SU-DHL-6 (cell line): Measurements from ENCODE around the gene ZC3H12C.

ENCODE experiments used
- EZH2phosphoT487 ChIP-seq: fragments of 200-600 bp; sonication (generic), shearing (Covaris generic); conservative IDR thresholded peaks from 2 replicates; pipeline ENCODE4 v1.6.1; 2018; ENCODE audit warnings: mild to moderate bottlenecking, antibody characterized with exemption, low read length, moderate library complexity, mixed read lengths
- TF ChIP-seq, protein P1 (sequence below): fragments of 200-600 bp; sonication (generic); IDR thresholded peaks from one replicate; pipeline ENCODE4 v1.5.1; 2017; ENCODE audit warnings: antibody characterized with exemption, mild to moderate bottlenecking, low read length, moderate library complexity; ENCODE audit not compliant: insufficient read depth, poor library complexity, severe bottlenecking

DNA sequence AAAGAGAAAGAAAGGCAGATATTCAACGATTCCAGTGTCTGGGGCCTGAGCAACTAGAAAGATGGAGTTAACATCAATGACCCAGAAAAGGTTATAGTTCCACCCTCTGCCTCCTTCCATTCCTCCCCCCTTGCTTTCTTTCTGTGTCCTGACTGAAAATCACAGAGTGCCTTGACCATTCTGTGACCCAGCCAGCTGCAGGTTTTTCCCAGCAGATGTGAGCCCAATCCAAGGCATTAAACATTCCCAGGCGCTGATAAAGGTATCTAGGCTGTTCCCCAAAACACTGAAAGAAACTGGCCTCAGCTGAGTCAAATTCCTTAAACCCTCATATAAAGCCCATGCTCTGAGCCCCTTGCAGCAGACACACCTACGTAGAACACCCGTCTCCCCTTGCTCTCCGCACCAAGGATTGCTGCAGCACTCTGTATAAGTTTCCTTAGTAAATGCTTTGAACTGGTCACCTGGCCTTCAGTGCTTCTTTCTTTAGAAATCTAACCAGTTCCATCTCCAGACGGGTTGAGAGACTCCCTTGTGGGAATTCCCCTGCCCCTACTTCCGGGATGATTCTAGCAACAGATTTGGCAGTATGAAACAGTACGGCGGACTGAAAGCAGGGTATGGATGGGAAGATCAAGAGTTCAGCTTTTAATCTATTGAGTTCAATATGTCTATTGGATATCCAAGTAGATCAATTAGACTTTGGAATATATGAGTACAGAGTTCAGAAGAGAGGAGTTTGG lies 48.8 kb upstream of the ZC3H12C start:
- TF ChIP-seq, protein P1, sequence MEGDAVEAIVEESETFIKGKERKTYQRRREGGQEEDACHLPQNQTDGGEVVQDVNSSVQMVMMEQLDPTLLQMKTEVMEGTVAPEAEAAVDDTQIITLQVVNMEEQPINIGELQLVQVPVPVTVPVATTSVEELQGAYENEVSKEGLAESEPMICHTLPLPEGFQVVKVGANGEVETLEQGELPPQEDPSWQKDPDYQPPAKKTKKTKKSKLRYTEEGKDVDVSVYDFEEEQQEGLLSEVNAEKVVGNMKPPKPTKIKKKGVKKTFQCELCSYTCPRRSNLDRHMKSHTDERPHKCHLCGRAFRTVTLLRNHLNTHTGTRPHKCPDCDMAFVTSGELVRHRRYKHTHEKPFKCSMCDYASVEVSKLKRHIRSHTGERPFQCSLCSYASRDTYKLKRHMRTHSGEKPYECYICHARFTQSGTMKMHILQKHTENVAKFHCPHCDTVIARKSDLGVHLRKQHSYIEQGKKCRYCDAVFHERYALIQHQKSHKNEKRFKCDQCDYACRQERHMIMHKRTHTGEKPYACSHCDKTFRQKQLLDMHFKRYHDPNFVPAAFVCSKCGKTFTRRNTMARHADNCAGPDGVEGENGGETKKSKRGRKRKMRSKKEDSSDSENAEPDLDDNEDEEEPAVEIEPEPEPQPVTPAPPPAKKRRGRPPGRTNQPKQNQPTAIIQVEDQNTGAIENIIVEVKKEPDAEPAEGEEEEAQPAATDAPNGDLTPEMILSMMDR = no peak
- TF ChIP-seq EZH2phosphoT487 = no peak
